Erythroblast (primary cell): ENCODE results near the gene HNRNPA0.

ENCODE experiments used
- DNase-seq, 2 experiments: peaks; one replicate each; lab custom pipeline; 2025; lab: John Stamatoyannopoulos, UW
- GATA1 ChIP-seq: IDR thresholded peaks from 2 replicates; pipeline ENCODE4 v1.6.1; 2011; ENCODE audit warnings: low read depth, mild to moderate bottlenecking, control low read depth, low read length, moderate library complexity
- POLR2A ChIP-seq: IDR thresholded peaks from 2 replicates; pipeline ENCODE4 v1.6.1; 2011; ENCODE audit warnings: mild to moderate bottlenecking, low read length

HNRNPA0 gene

GRCh38 chr5:137724251-137724650, 29.9 kb downstream of the HNRNPA0 start:
- no peak for DNase-seq
- no peak for TF ChIP-seq POLR2A
- TF ChIP-seq GATA1, result no peak

DNA sequence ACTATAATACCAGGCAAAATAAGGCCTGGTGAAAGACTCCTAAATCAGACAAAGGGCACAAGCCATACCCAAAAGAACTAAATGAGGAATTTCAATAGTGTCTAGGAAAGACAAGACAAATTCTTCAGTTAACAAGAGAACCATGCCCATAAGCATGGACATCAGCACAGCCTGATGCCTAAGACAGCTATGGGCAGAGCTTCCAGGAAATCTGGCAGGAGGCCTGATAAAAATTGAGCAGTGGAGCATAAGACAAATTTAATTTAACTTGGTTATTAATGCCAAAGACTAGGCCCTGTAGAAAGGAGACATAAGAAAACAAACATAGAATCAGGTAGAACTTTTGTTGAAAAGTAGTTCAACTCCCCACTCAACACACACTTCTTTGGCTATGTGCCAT, 35.6 kb downstream of the HNRNPA0 start:
- no peak for DNase-seq
- TF ChIP-seq POLR2A (no peak), GATA1 (no peak)

GRCh38 chr5:137716337-137716736, 37.8 kb downstream of the HNRNPA0 start:
- DNase-seq, result no peak
- TF ChIP-seq GATA1 (no peak), POLR2A (no peak)

DNA sequence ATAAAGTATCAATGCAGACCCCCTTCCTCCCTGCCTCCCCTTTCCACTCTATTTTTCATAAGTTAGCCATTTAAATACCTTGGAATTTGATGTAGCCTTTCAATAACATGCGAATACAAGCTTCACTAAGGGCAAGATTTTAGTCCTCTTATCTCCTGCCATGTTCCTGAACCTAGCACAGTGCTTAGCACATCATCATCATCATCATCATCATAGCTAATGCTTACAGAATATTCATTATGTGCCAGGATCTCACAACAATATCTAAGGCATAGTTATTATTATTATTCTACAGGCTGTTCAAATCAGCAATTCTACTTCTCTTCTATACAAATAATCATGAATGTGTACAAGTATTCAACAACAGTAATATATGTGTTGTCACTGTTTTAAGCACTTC, 38.7 kb downstream of the HNRNPA0 start:
- no peak for DNase-seq
- no peak for TF ChIP-seq GATA1
- TF ChIP-seq POLR2A, result no peak

DNA sequence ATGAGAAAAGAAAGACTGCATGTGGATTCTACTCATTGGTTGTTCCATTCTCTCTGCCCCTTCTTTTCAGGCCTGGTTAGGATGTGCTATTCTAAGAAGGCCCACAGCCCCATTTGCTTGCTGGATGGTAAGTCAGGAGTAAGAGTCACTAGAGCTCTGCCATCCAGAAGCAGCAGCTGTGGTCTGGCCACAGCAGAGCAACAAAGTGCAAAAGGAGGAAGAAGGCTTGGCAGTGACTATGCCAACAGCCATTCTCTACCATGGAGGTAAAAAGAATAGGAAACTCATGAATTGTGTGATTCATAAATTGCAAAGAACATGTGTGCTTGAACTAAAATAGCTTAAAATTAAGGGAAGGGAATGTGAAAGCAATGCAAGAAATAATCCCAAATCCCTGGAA, 39.2 kb downstream of the HNRNPA0 start:
- no peak for DNase-seq

GRCh38 chr5:137714494-137714893, 39.7 kb downstream of the HNRNPA0 start:
- no peak for TF ChIP-seq POLR2A
- no peak for TF ChIP-seq GATA1
- DNase-seq, result no peak

More for the DNA sequence above, 39.2 kb downstream of the HNRNPA0 start:
- TF ChIP-seq GATA1 (no peak), POLR2A (no peak)

- TF ChIP-seq POLR2A (no peak), GATA1 (no peak)
- DNase-seq, result no peak
Measured at GRCh38 chr5:137712139-137712667, 42.0 kb downstream of the HNRNPA0 start.

DNA sequence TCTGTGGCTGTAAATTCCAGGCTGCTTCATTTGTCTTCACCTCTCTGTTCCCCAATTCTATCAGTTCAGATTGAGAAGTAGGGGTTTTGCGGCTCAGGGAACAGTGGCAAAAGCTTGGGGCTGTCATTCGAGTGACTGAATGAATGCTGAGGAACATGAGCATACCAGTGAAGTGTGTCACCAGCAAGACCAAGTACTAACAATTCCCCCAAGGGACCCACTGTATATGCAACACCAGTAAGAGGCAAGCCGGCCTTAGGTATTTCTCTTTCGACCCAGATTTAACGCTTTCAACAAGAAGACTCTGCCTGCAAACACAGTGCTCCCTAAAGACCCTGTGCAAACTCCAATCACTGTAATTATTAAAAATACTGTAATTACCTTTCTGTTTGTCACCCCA, 44.1 kb downstream of the HNRNPA0 start:
- no peak for DNase-seq
- TF ChIP-seq POLR2A, result no peak
- no peak for TF ChIP-seq GATA1

DNA sequence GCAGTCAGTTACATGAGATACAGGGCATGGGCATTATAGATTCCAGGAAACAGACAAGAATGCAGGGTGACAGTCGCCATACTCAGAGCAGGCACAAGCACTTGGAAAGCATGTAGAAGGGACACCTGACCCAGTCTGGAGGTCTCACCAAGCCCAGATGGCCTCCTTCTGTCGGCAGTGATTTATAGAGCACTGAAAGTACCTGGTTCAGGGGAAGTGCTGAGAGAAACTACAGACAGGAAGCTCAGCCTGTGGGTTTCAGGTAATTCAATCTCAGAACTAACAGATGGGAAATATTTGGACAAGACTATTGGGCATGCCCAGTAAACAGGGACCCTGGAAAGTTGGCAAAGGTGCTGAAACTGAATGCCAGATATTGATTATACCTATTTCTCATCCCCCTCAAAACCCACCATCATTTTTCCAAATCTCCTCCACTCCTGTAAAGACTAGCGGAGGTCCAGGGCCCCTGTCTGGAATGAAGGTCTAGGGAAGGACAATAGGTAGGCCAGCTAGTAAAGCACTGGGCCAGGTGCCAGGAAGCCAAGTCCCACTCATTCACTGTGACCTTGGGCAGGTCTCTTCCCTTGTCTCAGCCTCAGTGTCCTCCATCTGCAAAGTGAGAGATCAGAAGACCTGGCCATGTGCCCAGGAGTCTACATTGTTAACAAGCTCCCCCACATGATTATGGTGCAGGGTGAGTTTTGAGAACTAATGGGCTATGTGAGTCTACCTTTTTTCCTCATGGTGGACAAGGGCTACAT, 45.2 kb downstream of the HNRNPA0 start:
- no peak for DNase-seq
- TF ChIP-seq GATA1, result no peak
- TF ChIP-seq POLR2A, result no peak

GRCh38 chr5:137708062-137708461, 46.1 kb downstream of the HNRNPA0 start:
- TF ChIP-seq GATA1 (no peak), POLR2A (no peak)
- DNase-seq, result no peak

DNA sequence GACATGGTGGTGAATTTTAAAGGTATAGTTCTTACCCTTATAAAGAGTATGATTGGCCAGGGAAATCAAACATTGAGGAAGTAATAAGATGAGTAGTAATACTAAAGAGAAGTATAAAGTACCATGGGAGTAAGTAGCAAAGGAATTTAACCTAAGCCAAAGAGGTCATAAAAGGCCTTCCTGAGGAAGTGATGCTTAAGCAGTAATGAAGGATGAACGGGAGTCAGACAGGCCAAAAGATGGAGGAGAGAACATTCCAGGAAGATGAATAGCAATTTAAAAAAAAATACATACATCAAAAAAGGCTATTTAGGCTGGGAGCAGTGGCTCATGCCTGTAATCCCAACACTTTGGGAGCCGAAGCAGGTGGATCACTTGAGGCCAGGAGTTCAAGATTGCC, 47.3 kb downstream of the HNRNPA0 start:
- TF ChIP-seq GATA1, result no peak
- TF ChIP-seq POLR2A, result no peak
- DNase-seq, result no peak

- TF ChIP-seq POLR2A (no peak), GATA1 (no peak)
- DNase-seq, result no peak
Measured at GRCh38 chr5:137705106-137705505, 49.1 kb downstream of the HNRNPA0 start.

- no peak for TF ChIP-seq GATA1
- no peak for TF ChIP-seq POLR2A
- DNase-seq, result no peak
Measured at GRCh38 chr5:137703565-137703964, 50.6 kb downstream of the HNRNPA0 start.

DNA sequence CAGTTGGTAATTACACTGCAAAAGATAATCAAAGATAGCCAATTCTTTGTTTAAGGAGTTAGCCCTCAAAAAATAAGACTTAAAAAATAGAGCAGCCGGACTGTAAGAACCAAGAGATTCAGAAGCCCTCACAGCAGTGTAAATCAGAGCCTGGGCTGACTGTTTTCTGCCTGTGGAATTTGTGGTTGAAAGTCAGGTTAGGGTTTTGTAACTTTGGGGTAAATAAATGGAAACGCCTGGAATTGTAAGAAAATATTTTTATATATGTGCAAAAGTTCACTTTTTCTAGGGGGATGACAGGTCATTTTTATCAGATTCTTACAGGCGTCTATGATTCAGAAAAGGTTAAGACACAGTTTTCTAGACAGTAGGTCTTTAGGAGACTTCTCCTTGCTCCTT, 53.9 kb downstream of the HNRNPA0 start:
- no peak for DNase-seq
- no peak for TF ChIP-seq POLR2A
- TF ChIP-seq GATA1, result no peak
